NB4 (cell line): Measurements from ENCODE around the gene CDH10.

Source experiments
- MYC ChIP-seq: IDR thresholded peaks from 2 replicates; pipeline ENCODE4 v1.6.1; 2011; ENCODE audit warnings: low read depth, low read length
- POLR2A ChIP-seq: IDR thresholded peaks from 2 replicates; pipeline ENCODE4 v1.6.1; 2011; ENCODE audit warnings: mild to moderate bottlenecking; ENCODE audit not compliant: insufficient read length; ENCODE audit errors: extremely low read depth
- TF ChIP-seq, protein P1 (sequence below): IDR thresholded peaks from one replicate; pipeline ENCODE4 v1.5.1; 2012; ENCODE audit warnings: low read depth, low read length

GRCh38 chr5:24649531-24649930 lies 4.8 kb upstream of the CDH10 start:
- TF ChIP-seq, protein P1, sequence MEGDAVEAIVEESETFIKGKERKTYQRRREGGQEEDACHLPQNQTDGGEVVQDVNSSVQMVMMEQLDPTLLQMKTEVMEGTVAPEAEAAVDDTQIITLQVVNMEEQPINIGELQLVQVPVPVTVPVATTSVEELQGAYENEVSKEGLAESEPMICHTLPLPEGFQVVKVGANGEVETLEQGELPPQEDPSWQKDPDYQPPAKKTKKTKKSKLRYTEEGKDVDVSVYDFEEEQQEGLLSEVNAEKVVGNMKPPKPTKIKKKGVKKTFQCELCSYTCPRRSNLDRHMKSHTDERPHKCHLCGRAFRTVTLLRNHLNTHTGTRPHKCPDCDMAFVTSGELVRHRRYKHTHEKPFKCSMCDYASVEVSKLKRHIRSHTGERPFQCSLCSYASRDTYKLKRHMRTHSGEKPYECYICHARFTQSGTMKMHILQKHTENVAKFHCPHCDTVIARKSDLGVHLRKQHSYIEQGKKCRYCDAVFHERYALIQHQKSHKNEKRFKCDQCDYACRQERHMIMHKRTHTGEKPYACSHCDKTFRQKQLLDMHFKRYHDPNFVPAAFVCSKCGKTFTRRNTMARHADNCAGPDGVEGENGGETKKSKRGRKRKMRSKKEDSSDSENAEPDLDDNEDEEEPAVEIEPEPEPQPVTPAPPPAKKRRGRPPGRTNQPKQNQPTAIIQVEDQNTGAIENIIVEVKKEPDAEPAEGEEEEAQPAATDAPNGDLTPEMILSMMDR = no peak
- no peak for TF ChIP-seq MYC
- TF ChIP-seq POLR2A = no peak
